B cell (primary cell): ENCODE data around the gene OSGEP. TPM values are rescaled to one million over a fixed set of nuclear protein-coding genes. Genes with fewer than 3 reads are reported as not detected.

ENCODE experiments used
- ATAC-seq: fragments of 200-7000 bp; cut with Tn5 transposase; one replicate; pipeline ENCODE4 v1.10.0; 2021; ENCODE audit warnings: low read depth, mild to moderate bottlenecking, moderate number of reproducible peaks, moderate library complexity
- CTCF ChIA-PET: fragments of 350-600 bp; sonication (Branson Sonifier 250); formaldehyde crosslinking; loops from one replicate; lab custom pipeline; 2021; ENCODE audit warnings: antibody characterized with exemption, inconsistent platforms; lab: Charles Lee
- POLR2A ChIA-PET: fragments of 350-600 bp; sonication (Branson Sonifier 250); formaldehyde crosslinking; loops from one replicate; lab custom pipeline; 2021; ENCODE audit warnings: antibody characterized with exemption; lab: Charles Lee
- DNase-seq: peaks from one replicate; pipeline ENCODE4 v3.0.0; 2013
- H2AFZ ChIP-seq: 2 replicates; pipeline ENCODE4 v1.6.1; 2012; ENCODE audit warnings: mild to moderate bottlenecking, low read depth, low read length; ENCODE audit not compliant: insufficient read depth, poor library complexity, severe bottlenecking
- H3K27ac ChIP-seq, 2 donors: 1 replicate in 1 of 2; 2 replicates in 1 of 2; pipeline ENCODE4 v1.5.1; 2012 to 2013; ENCODE audit warnings: low read length in 2 of 2, mild to moderate bottlenecking in 2 of 2, moderate library complexity in 1 of 2
- H3K27me3 ChIP-seq, 4 experiments: fragments of 200-600 bp in 1 of 4; sonication (generic) in 1 of 4; replicated peaks in 1 of 4; 1 replicate in 2 of 4; 2 replicates in 2 of 4; pipeline versions ENCODE4 v1.6.1 to v1.7.0; 2013 to 2016; ENCODE audit warnings: low read length in 3 of 4, mild to moderate bottlenecking in 2 of 4, mixed read lengths in 1 of 4, moderate library complexity in 1 of 4; ENCODE audit not compliant: insufficient read depth in 4 of 4, control insufficient read depth in 3 of 4; ENCODE audit errors: control extremely low read depth in 1 of 4
- H3K36me3 ChIP-seq, 2 experiments: replicated peaks in 1 of 2; 1 replicate in 1 of 2; 2 replicates in 1 of 2; pipeline versions ENCODE4 v1.6.1 to v1.7.1; 2013; ENCODE audit warnings: low read length in 1 of 2; ENCODE audit not compliant: insufficient read depth in 2 of 2, control insufficient read depth in 1 of 2; ENCODE audit errors: control extremely low read depth in 1 of 2, extremely low read depth in 1 of 2
- H3K4me1 ChIP-seq, 2 donors: fragments of 200-600 bp in 1 of 2; sonication (generic) in 1 of 2; 1 replicate in 1 of 2; 2 replicates in 1 of 2; pipeline versions ENCODE4 v1.5.1 to v1.6.1; 2013 to 2017; ENCODE audit warnings: low read length in 2 of 2; ENCODE audit not compliant: control insufficient read depth in 2 of 2, insufficient read depth in 2 of 2
- H3K4me2 ChIP-seq: replicated peaks from 2 replicates; pipeline ENCODE3; 2012; ENCODE audit warnings: mild to moderate bottlenecking, low read depth, low read length; ENCODE audit not compliant: poor library complexity, severe bottlenecking
- H3K4me3 ChIP-seq, 5 experiments: fragments of 200-600 bp in 1 of 5; sonication (generic) in 1 of 5; 1 replicate in 3 of 5; 2 replicates in 2 of 5; pipeline versions ENCODE4 v1.5.1 to v1.7.0; 2011 to 2016; ENCODE audit warnings: low read length in 4 of 5, mild to moderate bottlenecking in 4 of 5, low read depth in 2 of 5, control low read depth in 1 of 5, moderate library complexity in 1 of 5; ENCODE audit not compliant: insufficient read depth in 1 of 5; ENCODE audit errors: control extremely low read depth in 1 of 5, extremely low read depth in 1 of 5
- H3K79me2 ChIP-seq: fragments of 200-600 bp; sonication (generic); one replicate; pipeline ENCODE4 v1.6.0; 2016; ENCODE audit warnings: low read length; ENCODE audit not compliant: control insufficient read depth, insufficient read depth
- H3K9ac ChIP-seq: fragments of 200-600 bp; sonication (generic); 2 replicates; pipeline ENCODE4 v1.6.1; 2017; ENCODE audit warnings: mild to moderate bottlenecking, low read length, moderate library complexity
- H3K9me3 ChIP-seq, 3 donors: one replicate each; pipeline versions ENCODE4 v1.6.1 to v1.7.1; 2013; ENCODE audit warnings: low read length in 2 of 3; ENCODE audit not compliant: control insufficient read depth in 2 of 3, insufficient read depth in 1 of 3; ENCODE audit errors: control extremely low read depth in 1 of 3
- H4K20me1 ChIP-seq: 2 replicates; pipeline ENCODE4 v1.6.0; 2012; ENCODE audit warnings: mild to moderate bottlenecking, low read length; ENCODE audit not compliant: insufficient read depth, control insufficient read depth, poor library complexity, severe bottlenecking
- H3K27ac Mint-ChIP-seq: one replicate; pipeline ENCODE4 v1.8.0; 2021; ENCODE audit warnings: mixed read lengths
- H3K27me3 Mint-ChIP-seq: one replicate; pipeline ENCODE4 v1.8.0; 2021; ENCODE audit warnings: mixed read lengths
- H3K4me1 Mint-ChIP-seq: one replicate; pipeline ENCODE4 v1.8.0; 2021; ENCODE audit warnings: mixed read lengths
- H3K4me3 Mint-ChIP-seq: one replicate; pipeline ENCODE4 v1.8.0; 2021; ENCODE audit warnings: mixed read lengths
- H3K9me3 Mint-ChIP-seq: one replicate; pipeline ENCODE4 v1.8.0; 2022; ENCODE audit warnings: mixed read lengths; ENCODE audit not compliant: insufficient read depth
- EZH2 ChIP-seq: IDR thresholded peaks from 2 replicates; pipeline ENCODE4 v1.6.1; 2012; ENCODE audit warnings: borderline replicate concordance, low read depth, mild to moderate bottlenecking, moderate library complexity, low read length; ENCODE audit not compliant: insufficient read depth, poor library complexity, severe bottlenecking
- WGBS: methylation state at CpG from one replicate; pipeline ENCODE4 v1.1.5; 2013; ENCODE audit warnings: missing lambda C conversion rate; ENCODE audit not compliant: insufficient coverage; 5-methylcytosine and 5-hydroxymethylcytosine counted together
- intact Hi-C: fragments of 100-400 bp; cut with micrococcal nuclease; formaldehyde crosslinking; loops from one replicate; pipeline ENCODE4 v1.10.0; 2022
- polyA plus RNA-seq: library from polyadenylated mRNA; depleted of rRNA; stranded (reverse); fragments of >200 nt; gene quantifications from 2 replicates; pipeline ENCODE4 v1.2.3, GENCODE V29; 2012
- total RNA-seq, 2 donors: library from RNA; stranded (reverse); fragments of 120-200 nt in 1 of 2; gene quantifications; 1 replicate in 1 of 2; 2 replicates in 1 of 2; pipeline versions ENCODE4 v1.2.3 to v1.2.4, GENCODE V29; 2013 to 2022
- TF ChIP-seq, protein P1 (sequence below): fragments of 200-600 bp; IDR thresholded peaks from one replicate; pipeline ENCODE4 v1.8.0; 2022; ENCODE audit warnings: antibody characterized with exemption, mild to moderate bottlenecking

OSGEP gene
- total and polyA plus RNA-seq, 2 donors (not counting 1 experiment from before 2014, with no cell fraction given) = 117 to 156 TPM

DNA sequence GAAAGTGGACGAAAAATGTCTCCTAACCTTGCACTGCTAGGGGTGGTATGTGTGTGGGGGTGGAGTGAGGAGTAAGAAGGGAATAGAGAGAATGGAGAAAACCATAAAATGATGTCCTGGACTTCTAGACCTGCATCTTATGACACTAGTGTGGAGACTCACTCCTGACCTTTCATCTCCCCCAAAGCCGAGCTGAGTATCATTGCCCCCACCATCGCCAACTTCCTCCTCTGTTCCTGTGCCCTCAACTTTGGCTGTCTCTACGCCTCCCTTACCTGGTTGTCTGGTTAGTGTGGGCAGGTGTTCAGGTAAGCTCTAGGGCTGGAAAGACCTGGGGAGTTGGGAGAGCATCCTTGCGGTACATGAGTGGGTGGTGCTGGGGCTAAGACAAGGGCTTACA is 14.1 kb downstream of the OSGEP start:
- Histone ChIP-seq H3K4me1 (peaks cover 45 to 61% of the 10 kb centered on the region in 2 donors), H3K9ac (no peak overlapping the region), H3K79me2 (no peaks in the 10 kb centered on the region), H3K9me3 (peaks cover 0 to 17% (median 3%) of the 10 kb centered on the region in 3 donors), H3K4me2 (peak overlapping the region; percentile 48), H3K27ac (peak overlapping the region; percentile 46 to 56), H3K36me3 (peaks cover 0 to 11% of the 10 kb centered on the region in 2 experiments), H3K27me3 (no peaks in the 10 kb centered on the region), H4K20me1 (no peaks in the 10 kb centered on the region), H2AFZ (peak overlapping the region; percentile 69), H3K4me3 (no peak overlapping the region)
- ChIA-PET POLR2A (no interaction called here), CTCF (interaction anchor here (1.7 kb wide), 1 partner anchor 25 kb away, joined by 11 read pairs; no protein-coding TSS in a partner anchor)
- Mint-ChIP-seq H3K9me3 (peaks cover 2% of the 10 kb centered on the region), H3K27me3 (no peaks in the 10 kb centered on the region), H3K4me3 (peak overlapping the region; percentile 60), H3K27ac (peak overlapping the region; percentile 88), H3K4me1 (peaks cover 53% of the 10 kb centered on the region)
- TF ChIP-seq EZH2 = no peak
- TF ChIP-seq, protein P1, sequence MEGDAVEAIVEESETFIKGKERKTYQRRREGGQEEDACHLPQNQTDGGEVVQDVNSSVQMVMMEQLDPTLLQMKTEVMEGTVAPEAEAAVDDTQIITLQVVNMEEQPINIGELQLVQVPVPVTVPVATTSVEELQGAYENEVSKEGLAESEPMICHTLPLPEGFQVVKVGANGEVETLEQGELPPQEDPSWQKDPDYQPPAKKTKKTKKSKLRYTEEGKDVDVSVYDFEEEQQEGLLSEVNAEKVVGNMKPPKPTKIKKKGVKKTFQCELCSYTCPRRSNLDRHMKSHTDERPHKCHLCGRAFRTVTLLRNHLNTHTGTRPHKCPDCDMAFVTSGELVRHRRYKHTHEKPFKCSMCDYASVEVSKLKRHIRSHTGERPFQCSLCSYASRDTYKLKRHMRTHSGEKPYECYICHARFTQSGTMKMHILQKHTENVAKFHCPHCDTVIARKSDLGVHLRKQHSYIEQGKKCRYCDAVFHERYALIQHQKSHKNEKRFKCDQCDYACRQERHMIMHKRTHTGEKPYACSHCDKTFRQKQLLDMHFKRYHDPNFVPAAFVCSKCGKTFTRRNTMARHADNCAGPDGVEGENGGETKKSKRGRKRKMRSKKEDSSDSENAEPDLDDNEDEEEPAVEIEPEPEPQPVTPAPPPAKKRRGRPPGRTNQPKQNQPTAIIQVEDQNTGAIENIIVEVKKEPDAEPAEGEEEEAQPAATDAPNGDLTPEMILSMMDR = no peak
- no peak for ATAC-seq
- DNase-seq = no peak
- 88% methylated on average over 1 of the region's 5 CpGs for WGBS
- intact Hi-C loops = no loop called here

DNA sequence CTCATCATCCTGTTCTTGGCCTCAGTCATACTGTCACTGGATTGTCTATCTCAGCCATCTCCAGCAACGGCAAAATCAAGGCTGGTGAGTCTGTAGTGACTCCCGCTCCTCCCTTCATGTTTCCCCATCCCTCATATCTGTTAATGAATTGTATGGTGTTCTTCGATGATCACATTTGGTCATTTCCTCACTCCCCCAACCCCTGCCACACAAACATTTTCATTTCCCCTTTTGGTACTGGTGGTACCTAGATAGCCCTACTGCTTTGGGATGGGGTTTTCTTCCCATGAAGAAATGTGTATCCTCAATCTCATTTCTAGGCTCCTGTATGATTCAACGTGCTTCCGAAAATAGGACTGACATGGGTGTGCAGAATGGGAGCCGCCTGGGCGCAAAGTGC is 15.9 kb downstream of the OSGEP start:
- ATAC-seq (peak; percentile 38), DNase-seq (peak; percentile 51)
- no peak overlapping the region for H3K27ac ChIP-seq
- peaks cover 0 to 6% of the 10 kb centered on the region in 2 experiments for H3K36me3 ChIP-seq
- peaks cover 0 to 17% (median 3%) of the 10 kb centered on the region in 3 donors for H3K9me3 ChIP-seq
- H3K27ac Mint-ChIP-seq = peak overlapping the region; percentile 22
- CTCF ChIA-PET = no interaction called here
- H2AFZ ChIP-seq = no peak overlapping the region
- TF ChIP-seq EZH2 = no peak
- TF ChIP-seq, protein P1 = no peak
- WGBS = 92% methylated on average over 4 of the region's 7 CpGs
- H3K9me3 Mint-ChIP-seq = peaks cover 2% of the 10 kb centered on the region
- H3K27me3 ChIP-seq = no peaks in the 10 kb centered on the region
- peak overlapping the region; percentile 52 for H3K4me3 Mint-ChIP-seq
- peaks cover 53% of the 10 kb centered on the region for H3K4me1 Mint-ChIP-seq
- peaks cover 45 to 66% of the 10 kb centered on the region in 2 donors for H3K4me1 ChIP-seq
- peak overlapping the region; percentile 36 for H3K4me2 ChIP-seq
- H3K27me3 Mint-ChIP-seq = no peaks in the 10 kb centered on the region
- POLR2A ChIA-PET = no interaction called here
- peak overlapping the region in 1 of 5 experiments; percentile 9 for H3K4me3 ChIP-seq
- intact Hi-C loops = loop anchor here (2.0 kb wide), 1 partner anchor 16 kb away; the partner anchor contains the start of genes APEX1 and OSGEP
- no peaks in the 10 kb centered on the region for H3K79me2 ChIP-seq
- H4K20me1 ChIP-seq = no peaks in the 10 kb centered on the region
- H3K9ac ChIP-seq = no peak overlapping the region
